Measurements from ENCODE around the gene PSTPIP1. TPM values are rescaled to one million over a fixed set of nuclear protein-coding genes. Genes with fewer than 3 reads are reported as not detected.

PSTPIP1 gene
- total RNA-seq, 1 donor from 2014 or later: 12.8 TPM

GRCh38 chr15:77030048-77030927, 35.4 kb downstream of the PSTPIP1 start:
- no peak for DNase-seq (ENCODE audit: low spot score)

GRCh38 chr15:77030928-77031375, 36.0 kb downstream of the PSTPIP1 start:
- DNase-seq (ENCODE audit: low spot score): no peak

GRCh38 chr15:77031376-77032050, 36.6 kb downstream of the PSTPIP1 start:
- DNase-seq (ENCODE audit: low spot score): no peak

- DNase-seq (ENCODE audit: low spot score): no peak
Measured at GRCh38 chr15:77032052-77032646, 37.2 kb downstream of the PSTPIP1 start.

GRCh38 chr15:77032647-77033416, 37.9 kb downstream of the PSTPIP1 start:
- DNase-seq (ENCODE audit: low spot score): no peak

GRCh38 chr15:77033417-77033728, 38.4 kb downstream of the PSTPIP1 start:
- no peak for DNase-seq (ENCODE audit: low spot score)

GRCh38 chr15:77033729-77034671, 39.1 kb downstream of the PSTPIP1 start:
- no peak for DNase-seq (ENCODE audit: low spot score)

- DNase-seq (ENCODE audit: low spot score): no peak
Measured at GRCh38 chr15:77034695-77035489, 40.0 kb downstream of the PSTPIP1 start.

- no peak for DNase-seq (ENCODE audit: low spot score)
Measured at GRCh38 chr15:77035584-77035983, 40.7 kb downstream of the PSTPIP1 start.

- DNase-seq (ENCODE audit: low spot score): no peak
Measured at GRCh38 chr15:77035999-77036471, 41.1 kb downstream of the PSTPIP1 start.

GRCh38 chr15:77036537-77037387, 41.8 kb downstream of the PSTPIP1 start:
- no peak for DNase-seq (ENCODE audit: low spot score)

- no peak for DNase-seq (ENCODE audit: low spot score)
Measured at GRCh38 chr15:77037388-77038209, 42.7 kb downstream of the PSTPIP1 start.

- DNase-seq (ENCODE audit: low spot score): no peak
Measured at GRCh38 chr15:77038312-77039216, 43.6 kb downstream of the PSTPIP1 start.

- no peak for DNase-seq (ENCODE audit: low spot score)
Measured at GRCh38 chr15:77039217-77039533, 44.2 kb downstream of the PSTPIP1 start.

- no peak for DNase-seq (ENCODE audit: low spot score)
Measured at GRCh38 chr15:77039848-77040247, 44.9 kb downstream of the PSTPIP1 start.

- DNase-seq (ENCODE audit: low spot score): no peak
Measured at GRCh38 chr15:77040673-77041072, 45.7 kb downstream of the PSTPIP1 start.

Data from umbilical cord (tissue), 2 donors.